Neural progenitor cell (in vitro differentiated cells): ENCODE results near the gene PPP1R16B.

ENCODE experiments used
- EZH2 ChIP-seq: fragments of 200-600 bp; sonication (generic); IDR thresholded peaks from 2 replicates; pipeline ENCODE4 v1.6.1; 2017; ENCODE audit warnings: antibody characterized with exemption, mild to moderate bottlenecking, moderate library complexity
- EZH2phosphoT487 ChIP-seq: fragments of 200-600 bp; sonication (generic); IDR thresholded peaks from 2 replicates; pipeline ENCODE4 v1.6.1; 2017; ENCODE audit warnings: antibody characterized with exemption
- TF ChIP-seq, protein P1 (sequence below): fragments of 200-600 bp; sonication (generic); IDR thresholded peaks from 2 replicates; pipeline ENCODE4 v1.5.1; 2017; ENCODE audit warnings: antibody characterized with exemption, mild to moderate bottlenecking

DNA sequence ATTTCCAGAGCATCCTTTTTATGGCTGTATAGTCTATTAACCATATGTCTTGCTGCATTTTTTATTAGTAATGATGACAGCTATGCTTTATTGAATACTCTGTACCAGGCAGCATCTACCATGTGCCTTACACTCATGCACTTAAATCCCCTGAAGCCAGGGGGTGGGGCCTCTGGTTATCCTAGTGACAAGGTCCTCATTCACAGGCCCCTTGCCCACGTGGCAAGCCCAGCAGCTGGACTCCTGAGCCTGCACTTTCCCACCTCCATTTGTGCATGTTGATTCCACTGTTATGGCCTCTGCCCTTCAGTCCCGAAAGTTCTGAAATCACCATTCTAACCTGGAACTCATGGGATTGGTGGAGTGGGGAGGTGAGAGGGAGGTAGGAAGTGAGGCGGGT, 35.0 kb upstream of the PPP1R16B start:
- TF ChIP-seq, protein P1, sequence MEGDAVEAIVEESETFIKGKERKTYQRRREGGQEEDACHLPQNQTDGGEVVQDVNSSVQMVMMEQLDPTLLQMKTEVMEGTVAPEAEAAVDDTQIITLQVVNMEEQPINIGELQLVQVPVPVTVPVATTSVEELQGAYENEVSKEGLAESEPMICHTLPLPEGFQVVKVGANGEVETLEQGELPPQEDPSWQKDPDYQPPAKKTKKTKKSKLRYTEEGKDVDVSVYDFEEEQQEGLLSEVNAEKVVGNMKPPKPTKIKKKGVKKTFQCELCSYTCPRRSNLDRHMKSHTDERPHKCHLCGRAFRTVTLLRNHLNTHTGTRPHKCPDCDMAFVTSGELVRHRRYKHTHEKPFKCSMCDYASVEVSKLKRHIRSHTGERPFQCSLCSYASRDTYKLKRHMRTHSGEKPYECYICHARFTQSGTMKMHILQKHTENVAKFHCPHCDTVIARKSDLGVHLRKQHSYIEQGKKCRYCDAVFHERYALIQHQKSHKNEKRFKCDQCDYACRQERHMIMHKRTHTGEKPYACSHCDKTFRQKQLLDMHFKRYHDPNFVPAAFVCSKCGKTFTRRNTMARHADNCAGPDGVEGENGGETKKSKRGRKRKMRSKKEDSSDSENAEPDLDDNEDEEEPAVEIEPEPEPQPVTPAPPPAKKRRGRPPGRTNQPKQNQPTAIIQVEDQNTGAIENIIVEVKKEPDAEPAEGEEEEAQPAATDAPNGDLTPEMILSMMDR, result no peak
- TF ChIP-seq EZH2 (no peak), EZH2phosphoT487 (no peak)
